HG03175 (cell line): ENCODE measurements around the gene OR10A7.
"Not testable (repeated sequence)": the region's sequence is repeated elsewhere in the genome, so short reads cannot be mapped to it uniquely, and the experiment has no call there.

Experiments used
- ATAC-seq: cut with Tn5 transposase; IDR thresholded peaks from one replicate; pipeline ENCODE4 v1.9.1; 2021; ENCODE audit warnings: mild to moderate bottlenecking, moderate library complexity; ENCODE audit not compliant: unreplicated experiment

Gene OR10A7

GRCh38 chr12:55220725-55221124 is at the start of gene OR10A7:
OR10A7 (plus strand) TSS chr12:55221025; CDS start chr12:55221025, 0 bp downstream.
- no peak for ATAC-seq

GRCh38 chr12:55171445-55171844 is 49.4 kb upstream of the OR10A7 start:
- no peak for ATAC-seq

- not testable (repeated sequence) for ATAC-seq
These were observed 49.0 kb upstream of the OR10A7 start for GRCh38 chr12:55171846-55172245.

GRCh38 chr12:55172686-55173085 is 48.1 kb upstream of the OR10A7 start:
- ATAC-seq: no peak

- no peak for ATAC-seq
These were observed 47.4 kb upstream of the OR10A7 start for GRCh38 chr12:55173456-55173855.

GRCh38 chr12:55188573-55188972 is 32.3 kb upstream of the OR10A7 start:
- no peak for ATAC-seq

- ATAC-seq: peak; percentile 89
These were observed 31.8 kb upstream of the OR10A7 start for GRCh38 chr12:55188974-55189556.

- ATAC-seq: no peak
These were observed 26.4 kb upstream of the OR10A7 start for GRCh38 chr12:55194382-55194781.

GRCh38 chr12:55226523-55226922 is 5.7 kb downstream of the OR10A7 start:
- ATAC-seq: no peak

- no peak for ATAC-seq
These were observed 6.8 kb downstream of the OR10A7 start for GRCh38 chr12:55227643-55228042.

GRCh38 chr12:55244309-55244708 is 23.5 kb downstream of the OR10A7 start, which contains the start of gene OR6C74:
OR6C74 (plus strand) TSS chr12:55244609; CDS start chr12:55247288, 2,679 bp downstream.
- no peak for ATAC-seq

GRCh38 chr12:55246159-55246558 is 25.3 kb downstream of the OR10A7 start:
- ATAC-seq: no peak

- no peak for ATAC-seq
These were observed 30.1 kb downstream of the OR10A7 start for GRCh38 chr12:55250944-55251343.

- ATAC-seq: no peak
These were observed 32.5 kb downstream of the OR10A7 start for GRCh38 chr12:55253281-55253680.

- ATAC-seq: no peak
These were observed 36.0 kb downstream of the OR10A7 start for GRCh38 chr12:55256831-55257230.

GRCh38 chr12:55258303-55258702 is 37.5 kb downstream of the OR10A7 start:
- no peak for ATAC-seq
